ENCODE results near the gene PXK. TPM values are rescaled to one million over a fixed set of nuclear protein-coding genes. Genes with fewer than 3 reads are reported as not detected.
A peak's percentile ranks its signal among the peaks of the same experiment; 100 is the strongest.

Gene PXK
- polyA plus RNA-seq, 1 donor (not counting 4 experiments of a cell fraction or from before 2014, with no cell fraction given): 12.2 TPM

DNA sequence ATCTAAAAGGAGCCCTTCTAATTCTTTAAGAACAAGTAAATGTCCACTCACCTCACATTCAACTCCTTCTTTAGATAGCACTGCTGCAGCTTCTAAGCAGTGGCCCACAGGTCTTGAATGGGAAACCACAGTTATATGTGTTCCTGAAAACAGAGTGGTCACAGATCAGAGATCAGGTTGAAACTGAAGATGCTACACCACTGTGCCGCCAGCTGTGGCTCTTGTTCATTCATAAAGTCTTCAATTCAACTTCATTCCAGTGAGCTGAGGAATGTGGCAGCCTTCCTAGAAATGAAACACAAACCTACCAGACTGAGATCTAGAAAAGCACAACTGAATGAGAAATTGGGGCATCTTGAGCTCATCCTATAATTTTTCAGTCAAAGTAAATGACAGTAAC is 97.0 kb downstream of the PXK start:
- Histone ChIP-seq H3K9me1 (ENCODE audit: control insufficient read depth, extremely low read depth, insufficient read depth, low read length) (no peaks in the 10 kb centered on the region), H3K27ac (ENCODE audit: control insufficient read depth, insufficient read depth, low read length) (no peak overlapping the region), H2AFZ (ENCODE audit: control insufficient read depth, low read length) (no peak overlapping the region), H3K9me3 (ENCODE audit: control insufficient read depth, low read depth, low read length) (no peaks in the 10 kb centered on the region), H3K4me1 (ENCODE audit: control insufficient read depth, extremely low read depth, insufficient read depth, low read length) (peaks cover 7% of the 10 kb centered on the region), H3K9ac (ENCODE audit: control insufficient read depth, extremely low read depth, insufficient read depth, low read length) (no peak overlapping the region), H3K27me3 (ENCODE audit: control insufficient read depth, extremely low read depth, insufficient read depth, low read length) (no peaks in the 10 kb centered on the region), H3K4me3 (ENCODE audit: control insufficient read depth in 2 of 3, extremely low read depth in 1 of 3, insufficient read depth in 2 of 3, low read depth in 1 of 3, low read length in 3 of 3) (no peak overlapping the region), H3K36me3 (ENCODE audit: control insufficient read depth in 2 of 2, extremely low read depth in 1 of 2, insufficient read depth in 2 of 2, low read length in 2 of 2) (peaks cover 7 to 25% of the 10 kb centered on the region in 2 experiments), H3K79me2 (ENCODE audit: control insufficient read depth, insufficient read depth, low read length) (peaks cover 7% of the 10 kb centered on the region), H3K4me2 (ENCODE audit: control insufficient read depth, extremely low read depth, insufficient read depth, low read depth, low read length) (no peak overlapping the region), H4K20me1 (ENCODE audit: control insufficient read depth, extremely low read depth, insufficient read depth, low read length) (no peaks in the 10 kb centered on the region)
- TF ChIP-seq, protein P1, sequence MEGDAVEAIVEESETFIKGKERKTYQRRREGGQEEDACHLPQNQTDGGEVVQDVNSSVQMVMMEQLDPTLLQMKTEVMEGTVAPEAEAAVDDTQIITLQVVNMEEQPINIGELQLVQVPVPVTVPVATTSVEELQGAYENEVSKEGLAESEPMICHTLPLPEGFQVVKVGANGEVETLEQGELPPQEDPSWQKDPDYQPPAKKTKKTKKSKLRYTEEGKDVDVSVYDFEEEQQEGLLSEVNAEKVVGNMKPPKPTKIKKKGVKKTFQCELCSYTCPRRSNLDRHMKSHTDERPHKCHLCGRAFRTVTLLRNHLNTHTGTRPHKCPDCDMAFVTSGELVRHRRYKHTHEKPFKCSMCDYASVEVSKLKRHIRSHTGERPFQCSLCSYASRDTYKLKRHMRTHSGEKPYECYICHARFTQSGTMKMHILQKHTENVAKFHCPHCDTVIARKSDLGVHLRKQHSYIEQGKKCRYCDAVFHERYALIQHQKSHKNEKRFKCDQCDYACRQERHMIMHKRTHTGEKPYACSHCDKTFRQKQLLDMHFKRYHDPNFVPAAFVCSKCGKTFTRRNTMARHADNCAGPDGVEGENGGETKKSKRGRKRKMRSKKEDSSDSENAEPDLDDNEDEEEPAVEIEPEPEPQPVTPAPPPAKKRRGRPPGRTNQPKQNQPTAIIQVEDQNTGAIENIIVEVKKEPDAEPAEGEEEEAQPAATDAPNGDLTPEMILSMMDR (optimal IDR thresholded peaks at IDR 0.05 in 1 of 3, IDR thresholded peaks at IDR 0.05 in 1 of 3, conservative IDR thresholded peaks at IDR 0.05 in 1 of 3; ENCODE audit: extremely low read depth in 1 of 3, insufficient read depth in 2 of 3, low read length in 3 of 3): no peak
- no peak for TF ChIP-seq EZH2 (IDR thresholded peaks at IDR 0.05; ENCODE audit: low read length)
- dilution Hi-C loops (cut with MboI; ENCODE audit: extremely low pct_ligation_motif_present, low sequenced_read_pairs): no loop called here
- DNase-seq (ENCODE audit: low read depth, low spot score) (no peak), FAIRE-seq (no peak)

- H4K20me1 ChIP-seq (ENCODE audit: control insufficient read depth, extremely low read depth, insufficient read depth, low read length): no peaks in the 10 kb centered on the region
- H3K9ac ChIP-seq (ENCODE audit: control insufficient read depth, extremely low read depth, insufficient read depth, low read length): peak overlapping the region; percentile 84
- DNase-seq (ENCODE audit: low read depth, low spot score) (no peak), FAIRE-seq (no peak)
- H3K36me3 ChIP-seq (ENCODE audit: control insufficient read depth in 2 of 2, extremely low read depth in 1 of 2, insufficient read depth in 2 of 2, low read length in 2 of 2): peaks cover 7 to 20% of the 10 kb centered on the region in 2 experiments
- H3K4me1 ChIP-seq (ENCODE audit: control insufficient read depth, extremely low read depth, insufficient read depth, low read length): peaks cover 13% of the 10 kb centered on the region
- H3K27me3 ChIP-seq (ENCODE audit: control insufficient read depth, extremely low read depth, insufficient read depth, low read length): no peaks in the 10 kb centered on the region
- peaks cover 7% of the 10 kb centered on the region for H3K79me2 ChIP-seq (ENCODE audit: control insufficient read depth, insufficient read depth, low read length)
- peak overlapping the region; percentile 76 to 89 (median 85) for H3K4me3 ChIP-seq (ENCODE audit: control insufficient read depth in 2 of 3, extremely low read depth in 1 of 3, insufficient read depth in 2 of 3, low read depth in 1 of 3, low read length in 3 of 3)
- H3K9me3 ChIP-seq (ENCODE audit: control insufficient read depth, low read depth, low read length): no peaks in the 10 kb centered on the region
- H3K27ac ChIP-seq (ENCODE audit: control insufficient read depth, insufficient read depth, low read length): peak overlapping the region; percentile 80
- peak overlapping the region; percentile 97 for H2AFZ ChIP-seq (ENCODE audit: control insufficient read depth, low read length)
- H3K4me2 ChIP-seq (ENCODE audit: control insufficient read depth, extremely low read depth, insufficient read depth, low read depth, low read length): peak overlapping the region; percentile 91
- no peaks in the 10 kb centered on the region for H3K9me1 ChIP-seq (ENCODE audit: control insufficient read depth, extremely low read depth, insufficient read depth, low read length)
- dilution Hi-C loops (cut with MboI; ENCODE audit: extremely low pct_ligation_motif_present, low sequenced_read_pairs): no loop called here
- TF ChIP-seq EZH2 (IDR thresholded peaks at IDR 0.05; ENCODE audit: low read length): no peak
- TF ChIP-seq, protein P1 (optimal IDR thresholded peaks at IDR 0.05 in 1 of 3, IDR thresholded peaks at IDR 0.05 in 1 of 3, conservative IDR thresholded peaks at IDR 0.05 in 1 of 3; ENCODE audit: extremely low read depth in 1 of 3, insufficient read depth in 2 of 3, low read length in 3 of 3): no peak
Measured at GRCh38 chr3:58432905-58433304, 100.2 kb downstream of the PXK start.

Data from keratinocyte (primary cell).